Measurements from ENCODE around the gene TMEFF2.

The TMEFF2 gene

DNA sequence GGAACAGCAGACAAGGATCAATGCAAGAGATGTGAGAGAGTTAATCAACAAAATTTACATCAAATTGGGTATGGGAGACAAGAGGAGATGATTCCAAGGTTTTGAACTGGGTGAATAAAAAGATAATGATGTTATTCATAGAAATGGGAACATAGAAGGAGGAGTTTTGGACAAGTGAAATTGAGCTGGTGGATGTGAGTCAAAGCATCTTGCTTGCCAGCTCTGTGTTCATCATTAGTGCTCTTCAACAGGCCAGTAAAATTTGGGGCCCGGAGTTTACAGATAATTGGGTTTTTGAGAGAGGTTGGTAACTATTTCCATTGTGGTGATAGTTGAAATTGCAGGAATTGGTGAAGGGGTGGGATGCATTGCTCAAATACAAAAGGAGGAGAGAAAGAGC, 277.9 kb downstream of the TMEFF2 start:
- Histone ChIP-seq H3K4me1 (ENCODE audit: insufficient read depth, poor library complexity, severe bottlenecking) (no peaks in the 10 kb centered on the region), H3K36me3 (ENCODE audit: low read depth) (no peaks in the 10 kb centered on the region), H3K27me3 (ENCODE audit: insufficient read depth, poor library complexity, severe bottlenecking) (no peaks in the 10 kb centered on the region), H3K9me3 (ENCODE audit: severe bottlenecking) (no peaks in the 10 kb centered on the region), H3K4me3 (ENCODE audit: severe bottlenecking) (no peak overlapping the region), H3K27ac (ENCODE audit: poor library complexity, severe bottlenecking) (no peak overlapping the region)
- ATAC-seq (ENCODE audit: low read depth) (no peak), DNase-seq (ENCODE audit: low spot score) (no peak)
- no peak for TF ChIP-seq CTCF (IDR thresholded peaks at IDR 0.05; ENCODE audit: poor library complexity, severe bottlenecking)

DNA sequence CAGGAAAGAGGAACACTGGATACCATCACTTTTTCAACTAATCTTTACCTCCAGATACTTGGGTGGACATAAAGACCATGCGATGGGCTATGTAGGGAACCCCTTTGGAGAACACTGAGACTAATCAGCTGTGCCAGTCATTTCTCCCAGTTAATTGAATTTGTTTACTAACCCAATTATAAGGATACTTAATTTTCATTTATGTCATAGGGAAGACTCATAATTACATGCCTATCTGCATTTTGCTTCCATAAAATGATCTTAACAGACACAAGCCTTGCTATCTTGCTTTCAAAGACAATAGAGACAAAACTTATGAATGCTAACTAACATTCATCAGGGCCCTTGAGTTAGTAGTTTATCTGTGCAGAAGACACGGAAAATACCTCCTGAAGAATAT, 279.0 kb downstream of the TMEFF2 start:
- Histone ChIP-seq H3K36me3 (ENCODE audit: low read depth) (no peaks in the 10 kb centered on the region), H3K27ac (ENCODE audit: poor library complexity, severe bottlenecking) (no peak overlapping the region), H3K4me3 (ENCODE audit: severe bottlenecking) (no peak overlapping the region), H3K9me3 (ENCODE audit: severe bottlenecking) (no peaks in the 10 kb centered on the region), H3K4me1 (ENCODE audit: insufficient read depth, poor library complexity, severe bottlenecking) (no peaks in the 10 kb centered on the region), H3K27me3 (ENCODE audit: insufficient read depth, poor library complexity, severe bottlenecking) (no peaks in the 10 kb centered on the region)
- TF ChIP-seq CTCF (IDR thresholded peaks at IDR 0.05; ENCODE audit: poor library complexity, severe bottlenecking), result no peak
- no peak for DNase-seq (ENCODE audit: low spot score)
- no peak for ATAC-seq (ENCODE audit: low read depth)

GRCh38 chr2:191913796-191914195, 280.9 kb downstream of the TMEFF2 start:
- Histone ChIP-seq H3K9me3 (ENCODE audit: severe bottlenecking) (no peaks in the 10 kb centered on the region), H3K27me3 (ENCODE audit: insufficient read depth, poor library complexity, severe bottlenecking) (no peaks in the 10 kb centered on the region), H3K36me3 (ENCODE audit: low read depth) (no peaks in the 10 kb centered on the region), H3K27ac (ENCODE audit: poor library complexity, severe bottlenecking) (no peak overlapping the region), H3K4me1 (ENCODE audit: insufficient read depth, poor library complexity, severe bottlenecking) (peaks cover 9% of the 10 kb centered on the region), H3K4me3 (ENCODE audit: severe bottlenecking) (no peak overlapping the region)
- no peak for ATAC-seq (ENCODE audit: low read depth)
- no peak for TF ChIP-seq CTCF (IDR thresholded peaks at IDR 0.05; ENCODE audit: poor library complexity, severe bottlenecking)
- no peak for DNase-seq (ENCODE audit: low spot score)

DNA sequence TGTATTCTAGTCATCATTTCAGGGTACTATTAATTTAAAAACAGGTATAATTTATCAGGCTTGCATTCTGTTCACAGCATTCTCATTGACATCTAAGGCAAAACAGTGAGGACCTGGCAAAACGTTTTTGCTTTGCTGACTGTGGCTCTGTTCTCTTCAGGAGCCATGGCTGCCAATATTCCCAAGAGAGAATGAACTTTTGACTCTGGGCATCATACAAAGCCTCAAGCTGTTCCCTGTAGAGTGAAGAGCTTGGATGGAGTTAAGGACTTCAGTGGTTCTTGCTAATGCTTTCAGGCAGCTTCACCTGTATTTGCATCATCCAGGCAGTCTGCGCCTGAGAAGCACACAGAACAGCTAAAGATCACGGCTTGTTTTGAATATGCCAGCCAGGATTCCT, 282.0 kb downstream of the TMEFF2 start:
- Histone ChIP-seq H3K9me3 (ENCODE audit: severe bottlenecking) (no peaks in the 10 kb centered on the region), H3K27me3 (ENCODE audit: insufficient read depth, poor library complexity, severe bottlenecking) (no peaks in the 10 kb centered on the region), H3K36me3 (ENCODE audit: low read depth) (no peaks in the 10 kb centered on the region), H3K4me3 (ENCODE audit: severe bottlenecking) (no peak overlapping the region), H3K4me1 (ENCODE audit: insufficient read depth, poor library complexity, severe bottlenecking) (peaks cover 9% of the 10 kb centered on the region), H3K27ac (ENCODE audit: poor library complexity, severe bottlenecking) (no peak overlapping the region)
- ATAC-seq (ENCODE audit: low read depth), result no peak
- TF ChIP-seq CTCF (IDR thresholded peaks at IDR 0.05; ENCODE audit: poor library complexity, severe bottlenecking), result no peak
- no peak for DNase-seq (ENCODE audit: low spot score)

DNA sequence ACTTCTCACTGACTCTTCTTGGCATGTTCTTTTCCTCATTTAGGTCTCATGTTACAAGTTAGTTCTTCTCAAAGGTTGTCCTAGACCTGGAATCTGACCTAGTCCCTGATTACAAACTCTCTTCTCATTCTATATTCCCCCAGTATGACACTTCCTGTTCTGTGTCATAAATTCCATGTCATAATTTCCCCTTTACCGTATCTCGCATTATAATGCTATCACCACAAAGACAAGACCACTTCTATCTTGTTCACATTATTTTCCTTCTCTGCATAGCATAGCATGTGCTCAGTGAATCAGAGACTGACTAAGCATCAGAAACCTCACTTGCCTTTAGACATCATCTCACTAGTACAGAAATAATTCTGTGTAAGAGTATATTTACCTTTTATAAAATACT, 284.2 kb downstream of the TMEFF2 start:
- Histone ChIP-seq H3K4me1 (ENCODE audit: insufficient read depth, poor library complexity, severe bottlenecking) (peaks cover 17% of the 10 kb centered on the region), H3K9me3 (ENCODE audit: severe bottlenecking) (no peaks in the 10 kb centered on the region), H3K36me3 (ENCODE audit: low read depth) (no peaks in the 10 kb centered on the region), H3K4me3 (ENCODE audit: severe bottlenecking) (no peak overlapping the region), H3K27ac (ENCODE audit: poor library complexity, severe bottlenecking) (peak overlapping the region; percentile 20), H3K27me3 (ENCODE audit: insufficient read depth, poor library complexity, severe bottlenecking) (no peaks in the 10 kb centered on the region)
- DNase-seq (ENCODE audit: low spot score), result no peak
- ATAC-seq (ENCODE audit: low read depth), result peak; percentile 90
- TF ChIP-seq CTCF (IDR thresholded peaks at IDR 0.05; ENCODE audit: poor library complexity, severe bottlenecking), result no peak
